Measurements from ENCODE around the gene USP54.
"Not testable (repeated sequence)": the region's sequence is repeated elsewhere in the genome, so short reads cannot be mapped to it uniquely, and the experiment has no call there.

Gene USP54

DNA sequence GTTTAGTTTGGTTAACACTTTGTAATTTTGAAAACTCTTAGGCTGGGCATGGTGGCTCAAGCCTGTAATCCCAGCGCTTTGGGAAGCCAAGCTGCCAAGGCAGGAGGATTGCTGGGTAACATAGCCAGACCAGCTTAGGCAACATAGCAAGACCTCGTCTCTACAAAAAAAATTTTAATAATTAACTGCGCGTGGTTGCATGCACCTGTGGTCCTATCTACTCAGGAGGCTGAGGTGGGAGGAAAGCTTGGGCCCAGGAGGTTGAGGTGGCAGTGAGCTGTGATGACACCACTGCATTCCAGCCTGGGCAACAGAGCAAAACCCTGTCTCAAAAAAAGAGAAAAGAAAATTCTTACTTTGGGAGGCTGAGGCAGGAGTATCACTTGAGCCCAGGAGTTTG, 31.9 kb upstream of the USP54 start:
- Histone ChIP-seq H3K27me3 (ENCODE audit: insufficient read depth, poor library complexity, severe bottlenecking) (no peaks in the 10 kb centered on the region), H3K4me3 (replicated peaks; ENCODE audit: insufficient read depth, low read length) (no peak overlapping the region), H3K27ac (replicated peaks) (no peak overlapping the region)
- no peak for DNase-seq (ENCODE audit: low read depth in 1 of 2, low spot score in 1 of 2)
- TF ChIP-seq, protein P1, sequence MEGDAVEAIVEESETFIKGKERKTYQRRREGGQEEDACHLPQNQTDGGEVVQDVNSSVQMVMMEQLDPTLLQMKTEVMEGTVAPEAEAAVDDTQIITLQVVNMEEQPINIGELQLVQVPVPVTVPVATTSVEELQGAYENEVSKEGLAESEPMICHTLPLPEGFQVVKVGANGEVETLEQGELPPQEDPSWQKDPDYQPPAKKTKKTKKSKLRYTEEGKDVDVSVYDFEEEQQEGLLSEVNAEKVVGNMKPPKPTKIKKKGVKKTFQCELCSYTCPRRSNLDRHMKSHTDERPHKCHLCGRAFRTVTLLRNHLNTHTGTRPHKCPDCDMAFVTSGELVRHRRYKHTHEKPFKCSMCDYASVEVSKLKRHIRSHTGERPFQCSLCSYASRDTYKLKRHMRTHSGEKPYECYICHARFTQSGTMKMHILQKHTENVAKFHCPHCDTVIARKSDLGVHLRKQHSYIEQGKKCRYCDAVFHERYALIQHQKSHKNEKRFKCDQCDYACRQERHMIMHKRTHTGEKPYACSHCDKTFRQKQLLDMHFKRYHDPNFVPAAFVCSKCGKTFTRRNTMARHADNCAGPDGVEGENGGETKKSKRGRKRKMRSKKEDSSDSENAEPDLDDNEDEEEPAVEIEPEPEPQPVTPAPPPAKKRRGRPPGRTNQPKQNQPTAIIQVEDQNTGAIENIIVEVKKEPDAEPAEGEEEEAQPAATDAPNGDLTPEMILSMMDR (IDR thresholded peaks at IDR 0.05; ENCODE audit: insufficient read depth, low read length), result no peak
- TF ChIP-seq GABPA (IDR thresholded peaks at IDR 0.05; ENCODE audit: low read depth), result no peak
- TF ChIP-seq SPI1 (IDR thresholded peaks at IDR 0.05; ENCODE audit: borderline replicate concordance, low read depth), result no peak
- TF ChIP-seq, protein P2, sequence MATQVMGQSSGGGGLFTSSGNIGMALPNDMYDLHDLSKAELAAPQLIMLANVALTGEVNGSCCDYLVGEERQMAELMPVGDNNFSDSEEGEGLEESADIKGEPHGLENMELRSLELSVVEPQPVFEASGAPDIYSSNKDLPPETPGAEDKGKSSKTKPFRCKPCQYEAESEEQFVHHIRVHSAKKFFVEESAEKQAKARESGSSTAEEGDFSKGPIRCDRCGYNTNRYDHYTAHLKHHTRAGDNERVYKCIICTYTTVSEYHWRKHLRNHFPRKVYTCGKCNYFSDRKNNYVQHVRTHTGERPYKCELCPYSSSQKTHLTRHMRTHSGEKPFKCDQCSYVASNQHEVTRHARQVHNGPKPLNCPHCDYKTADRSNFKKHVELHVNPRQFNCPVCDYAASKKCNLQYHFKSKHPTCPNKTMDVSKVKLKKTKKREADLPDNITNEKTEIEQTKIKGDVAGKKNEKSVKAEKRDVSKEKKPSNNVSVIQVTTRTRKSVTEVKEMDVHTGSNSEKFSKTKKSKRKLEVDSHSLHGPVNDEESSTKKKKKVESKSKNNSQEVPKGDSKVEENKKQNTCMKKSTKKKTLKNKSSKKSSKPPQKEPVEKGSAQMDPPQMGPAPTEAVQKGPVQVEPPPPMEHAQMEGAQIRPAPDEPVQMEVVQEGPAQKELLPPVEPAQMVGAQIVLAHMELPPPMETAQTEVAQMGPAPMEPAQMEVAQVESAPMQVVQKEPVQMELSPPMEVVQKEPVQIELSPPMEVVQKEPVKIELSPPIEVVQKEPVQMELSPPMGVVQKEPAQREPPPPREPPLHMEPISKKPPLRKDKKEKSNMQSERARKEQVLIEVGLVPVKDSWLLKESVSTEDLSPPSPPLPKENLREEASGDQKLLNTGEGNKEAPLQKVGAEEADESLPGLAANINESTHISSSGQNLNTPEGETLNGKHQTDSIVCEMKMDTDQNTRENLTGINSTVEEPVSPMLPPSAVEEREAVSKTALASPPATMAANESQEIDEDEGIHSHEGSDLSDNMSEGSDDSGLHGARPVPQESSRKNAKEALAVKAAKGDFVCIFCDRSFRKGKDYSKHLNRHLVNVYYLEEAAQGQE (IDR thresholded peaks at IDR 0.05; ENCODE audit: insufficient replicate concordance, low read depth), result no peak
- no peak for TF ChIP-seq POLR2AphosphoS5 (IDR thresholded peaks at IDR 0.05; ENCODE audit: low read depth)

DNA sequence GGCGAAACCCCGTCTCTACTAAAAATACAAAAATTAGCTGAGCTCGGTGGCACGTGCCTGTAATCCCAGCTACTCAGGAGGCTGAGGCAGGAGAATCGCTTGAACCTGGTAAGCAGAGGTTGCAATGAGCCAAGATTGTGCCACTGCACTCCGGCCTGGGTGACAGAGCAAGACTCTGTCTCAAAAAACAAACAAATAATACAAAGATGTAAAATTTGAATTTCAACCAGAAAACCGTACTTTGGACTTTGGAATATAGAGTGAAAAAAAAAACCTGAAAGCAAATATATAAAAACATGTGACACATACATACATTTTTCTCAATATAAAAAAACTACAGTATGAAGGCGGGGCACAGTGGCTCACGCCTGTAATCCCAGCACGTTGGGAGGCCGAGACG, 29.8 kb upstream of the USP54 start:
- H3K27ac ChIP-seq (replicated peaks); DNase-seq (ENCODE audit: low read depth in 1 of 2, low spot score in 1 of 2): not testable (repeated sequence)

DNA sequence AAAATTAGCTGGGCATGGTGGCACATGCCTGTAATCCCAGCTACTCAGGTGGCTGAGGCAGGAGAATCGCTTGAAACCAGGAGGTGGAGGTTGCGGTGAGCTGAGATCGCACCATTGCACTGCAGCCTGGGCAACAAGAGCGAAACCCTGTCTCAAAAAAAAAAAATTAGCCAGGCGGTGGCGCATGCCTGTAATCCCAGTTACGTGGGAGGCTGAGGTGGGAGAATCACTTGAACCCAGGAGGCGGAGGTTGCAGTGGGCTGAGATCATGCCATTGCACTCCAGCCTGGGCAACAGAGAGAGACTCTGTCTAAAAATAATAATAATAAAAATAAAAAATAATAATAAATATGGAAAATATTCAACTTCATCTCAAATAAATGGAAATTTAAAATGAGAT, 26.0 kb upstream of the USP54 start:
- H3K4me3 ChIP-seq (replicated peaks; ENCODE audit: insufficient read depth, low read length); DNase-seq (ENCODE audit: low read depth in 1 of 2, low spot score in 1 of 2); H3K27ac ChIP-seq (replicated peaks); H3K27me3 ChIP-seq (ENCODE audit: insufficient read depth, poor library complexity, severe bottlenecking): not testable (repeated sequence)

More for the DNA sequence above, 29.8 kb upstream of the USP54 start:
- not testable (repeated sequence) for H3K27me3 ChIP-seq (ENCODE audit: insufficient read depth, poor library complexity, severe bottlenecking); H3K4me3 ChIP-seq (replicated peaks; ENCODE audit: insufficient read depth, low read length)

DNA sequence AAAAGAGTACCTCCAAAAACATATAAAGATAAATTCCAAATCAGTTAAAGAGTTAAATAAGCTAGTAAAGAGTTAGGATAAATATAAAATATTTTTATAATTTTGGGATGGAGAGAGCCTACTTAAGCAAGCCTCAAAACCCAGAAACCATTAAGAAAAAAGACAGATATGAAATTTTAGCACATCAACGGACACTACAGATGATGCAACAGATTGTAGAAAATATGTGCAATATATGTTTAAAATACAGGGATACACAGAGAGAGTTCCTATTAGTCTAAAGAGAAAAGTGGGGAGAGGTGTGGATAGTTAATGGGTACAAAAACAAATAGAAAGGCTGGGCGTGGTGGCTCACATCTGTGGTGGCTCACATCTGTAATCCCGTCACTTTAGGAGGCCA, 23.6 kb upstream of the USP54 start:
- no peaks in the 10 kb centered on the region for H3K27me3 ChIP-seq (ENCODE audit: insufficient read depth, poor library complexity, severe bottlenecking)
- H3K27ac ChIP-seq (replicated peaks), result no peak overlapping the region
- H3K4me3 ChIP-seq (replicated peaks; ENCODE audit: insufficient read depth, low read length), result no peak overlapping the region
- TF ChIP-seq, protein P2 (IDR thresholded peaks at IDR 0.05; ENCODE audit: insufficient replicate concordance, low read depth), result no peak
- no peak for TF ChIP-seq SPI1 (IDR thresholded peaks at IDR 0.05; ENCODE audit: borderline replicate concordance, low read depth)
- TF ChIP-seq, protein P1 (IDR thresholded peaks at IDR 0.05; ENCODE audit: insufficient read depth, low read length), result no peak
- no peak for TF ChIP-seq POLR2AphosphoS5 (IDR thresholded peaks at IDR 0.05; ENCODE audit: low read depth)
- TF ChIP-seq GABPA (IDR thresholded peaks at IDR 0.05; ENCODE audit: low read depth), result no peak
- no peak for DNase-seq (ENCODE audit: low read depth in 1 of 2, low spot score in 1 of 2)

DNA sequence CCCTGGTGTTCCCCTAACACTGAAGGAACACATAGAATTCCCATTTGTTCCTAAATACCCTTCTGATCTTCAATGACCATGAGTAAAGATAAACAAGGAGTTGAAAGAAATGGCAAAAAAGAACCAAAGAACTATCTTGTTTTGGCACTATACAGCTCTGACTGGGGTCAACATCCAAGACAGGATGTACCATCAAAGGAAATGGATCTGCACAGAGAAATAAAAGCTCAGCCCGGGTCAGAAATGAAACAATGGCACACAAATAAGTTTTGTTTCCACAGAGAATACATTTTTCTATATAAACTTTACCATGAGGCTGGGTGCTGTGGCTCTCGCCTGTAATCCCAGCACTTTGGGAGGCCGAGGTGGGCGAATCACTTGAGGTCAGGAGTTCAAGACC, 18.0 kb upstream of the USP54 start:
- no peak overlapping the region for H3K27ac ChIP-seq (replicated peaks)
- TF ChIP-seq SPI1 (IDR thresholded peaks at IDR 0.05; ENCODE audit: borderline replicate concordance, low read depth) (no peak), GABPA (IDR thresholded peaks at IDR 0.05; ENCODE audit: low read depth) (no peak), POLR2AphosphoS5 (IDR thresholded peaks at IDR 0.05; ENCODE audit: low read depth) (no peak)
- TF ChIP-seq, protein P2 (IDR thresholded peaks at IDR 0.05; ENCODE audit: insufficient replicate concordance, low read depth), result no peak
- TF ChIP-seq, protein P1 (IDR thresholded peaks at IDR 0.05; ENCODE audit: insufficient read depth, low read length), result no peak
- H3K27me3 ChIP-seq (ENCODE audit: insufficient read depth, poor library complexity, severe bottlenecking), result no peaks in the 10 kb centered on the region
- H3K4me3 ChIP-seq (replicated peaks; ENCODE audit: insufficient read depth, low read length), result no peak overlapping the region
- DNase-seq (ENCODE audit: low read depth in 1 of 2, low spot score in 1 of 2), result no peak
